ENCODE data around the gene ISYNA1.

The ISYNA1 gene

GRCh38 chr19:18456279-18456678 is 18.3 kb upstream of the ISYNA1 start:
- Histone ChIP-seq H3K36me3 (ENCODE audit: control insufficient read depth, insufficient read depth, low read length) (peaks cover 61% of the 10 kb centered on the region), H3K9me3 (ENCODE audit: control insufficient read depth, low read length) (no peaks in the 10 kb centered on the region), H3K4me3 (ENCODE audit: insufficient read depth, low read depth, low read length, poor library complexity, severe bottlenecking) (no peak overlapping the region), H3K4me1 (ENCODE audit: control insufficient read depth, insufficient read depth, low read length, poor library complexity, severe bottlenecking) (peaks cover under 1% of the 10 kb centered on the region), H3K27ac (ENCODE audit: insufficient read depth, low read length, poor library complexity, severe bottlenecking) (no peak overlapping the region), H3K27me3 (replicated peaks; ENCODE audit: control insufficient read depth, insufficient read depth, low read length, poor library complexity, severe bottlenecking) (no peaks in the 10 kb centered on the region)
- DNase-seq, result no peak

GRCh38 chr19:18453269-18454024 is 15.5 kb upstream of the ISYNA1 start:
- H3K4me3 ChIP-seq (ENCODE audit: insufficient read depth, low read depth, low read length, poor library complexity, severe bottlenecking), result no peak overlapping the region
- H3K27me3 ChIP-seq (replicated peaks; ENCODE audit: control insufficient read depth, insufficient read depth, low read length, poor library complexity, severe bottlenecking), result no peaks in the 10 kb centered on the region
- no peak for DNase-seq
- H3K27ac ChIP-seq (ENCODE audit: insufficient read depth, low read length, poor library complexity, severe bottlenecking), result no peak overlapping the region
- H3K4me1 ChIP-seq (ENCODE audit: control insufficient read depth, insufficient read depth, low read length, poor library complexity, severe bottlenecking), result peaks cover 3% of the 10 kb centered on the region
- H3K36me3 ChIP-seq (ENCODE audit: control insufficient read depth, insufficient read depth, low read length), result peaks cover 62% of the 10 kb centered on the region
- H3K9me3 ChIP-seq (ENCODE audit: control insufficient read depth, low read length), result no peaks in the 10 kb centered on the region

GRCh38 chr19:18452386-18452785 is 14.5 kb upstream of the ISYNA1 start:
- Histone ChIP-seq H3K27ac (ENCODE audit: insufficient read depth, low read length, poor library complexity, severe bottlenecking) (no peak overlapping the region), H3K4me1 (ENCODE audit: control insufficient read depth, insufficient read depth, low read length, poor library complexity, severe bottlenecking) (peaks cover 3% of the 10 kb centered on the region), H3K9me3 (ENCODE audit: control insufficient read depth, low read length) (no peaks in the 10 kb centered on the region), H3K36me3 (ENCODE audit: control insufficient read depth, insufficient read depth, low read length) (peaks cover 57% of the 10 kb centered on the region), H3K4me3 (ENCODE audit: insufficient read depth, low read depth, low read length, poor library complexity, severe bottlenecking) (no peak overlapping the region), H3K27me3 (replicated peaks; ENCODE audit: control insufficient read depth, insufficient read depth, low read length, poor library complexity, severe bottlenecking) (no peaks in the 10 kb centered on the region)
- no peak for DNase-seq

- no peak overlapping the region for H3K4me3 ChIP-seq (ENCODE audit: insufficient read depth, low read depth, low read length, poor library complexity, severe bottlenecking)
- no peaks in the 10 kb centered on the region for H3K27me3 ChIP-seq (replicated peaks; ENCODE audit: control insufficient read depth, insufficient read depth, low read length, poor library complexity, severe bottlenecking)
- H3K9me3 ChIP-seq (ENCODE audit: control insufficient read depth, low read length), result no peaks in the 10 kb centered on the region
- peaks cover 3% of the 10 kb centered on the region for H3K4me1 ChIP-seq (ENCODE audit: control insufficient read depth, insufficient read depth, low read length, poor library complexity, severe bottlenecking)
- H3K27ac ChIP-seq (ENCODE audit: insufficient read depth, low read length, poor library complexity, severe bottlenecking), result no peak overlapping the region
- DNase-seq, result peak; percentile 66 to 80 (median 73)
- H3K36me3 ChIP-seq (ENCODE audit: control insufficient read depth, insufficient read depth, low read length), result peaks cover 58% of the 10 kb centered on the region
These were observed 13.3 kb upstream of the ISYNA1 start for GRCh38 chr19:18450931-18451836.

GRCh38 chr19:18450021-18450930 is 12.3 kb upstream of the ISYNA1 start:
- H3K36me3 ChIP-seq (ENCODE audit: control insufficient read depth, insufficient read depth, low read length), result peaks cover 61% of the 10 kb centered on the region
- no peaks in the 10 kb centered on the region for H3K9me3 ChIP-seq (ENCODE audit: control insufficient read depth, low read length)
- no peak for DNase-seq
- peak overlapping the region; percentile 11 for H3K27ac ChIP-seq (ENCODE audit: insufficient read depth, low read length, poor library complexity, severe bottlenecking)
- no peak overlapping the region for H3K4me3 ChIP-seq (ENCODE audit: insufficient read depth, low read depth, low read length, poor library complexity, severe bottlenecking)
- peaks cover 3% of the 10 kb centered on the region for H3K4me1 ChIP-seq (ENCODE audit: control insufficient read depth, insufficient read depth, low read length, poor library complexity, severe bottlenecking)
- no peaks in the 10 kb centered on the region for H3K27me3 ChIP-seq (replicated peaks; ENCODE audit: control insufficient read depth, insufficient read depth, low read length, poor library complexity, severe bottlenecking)

GRCh38 chr19:18449552-18449951 is 11.6 kb upstream of the ISYNA1 start:
- Histone ChIP-seq H3K9me3 (ENCODE audit: control insufficient read depth, low read length) (no peaks in the 10 kb centered on the region), H3K27ac (ENCODE audit: insufficient read depth, low read length, poor library complexity, severe bottlenecking) (no peak overlapping the region), H3K4me3 (ENCODE audit: insufficient read depth, low read depth, low read length, poor library complexity, severe bottlenecking) (no peak overlapping the region), H3K36me3 (ENCODE audit: control insufficient read depth, insufficient read depth, low read length) (peaks cover 68% of the 10 kb centered on the region), H3K4me1 (ENCODE audit: control insufficient read depth, insufficient read depth, low read length, poor library complexity, severe bottlenecking) (peaks cover 3% of the 10 kb centered on the region), H3K27me3 (replicated peaks; ENCODE audit: control insufficient read depth, insufficient read depth, low read length, poor library complexity, severe bottlenecking) (no peaks in the 10 kb centered on the region)
- DNase-seq, result no peak

DNA sequence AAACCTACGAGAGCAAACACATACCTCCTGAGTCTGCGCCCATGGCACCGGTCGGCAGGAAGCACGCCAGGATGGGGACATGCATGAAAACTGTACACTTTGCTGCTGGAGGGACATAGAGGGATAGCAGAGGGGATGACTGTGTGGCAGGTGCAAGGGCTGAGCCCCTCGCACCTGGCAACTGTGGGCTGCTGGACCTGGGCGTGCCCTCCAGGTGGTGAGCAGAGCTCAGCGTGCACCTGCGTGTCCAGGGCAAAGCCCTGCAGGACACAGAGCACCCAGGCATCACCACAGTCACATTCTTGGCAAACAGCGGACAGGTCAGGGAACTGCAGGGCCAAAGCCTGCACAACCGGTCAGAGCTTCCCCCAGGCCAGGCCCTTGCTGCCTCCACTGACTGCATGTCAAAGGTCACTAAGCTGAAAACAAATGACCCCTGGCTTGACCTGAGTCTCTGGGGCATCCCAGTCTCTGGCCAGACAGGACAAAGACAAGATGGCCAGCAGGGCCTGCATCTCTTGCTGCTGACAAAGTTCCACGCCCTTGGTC is 9.0 kb upstream of the ISYNA1 start:
- Histone ChIP-seq H3K27ac (ENCODE audit: insufficient read depth, low read length, poor library complexity, severe bottlenecking) (no peak overlapping the region), H3K4me1 (ENCODE audit: control insufficient read depth, insufficient read depth, low read length, poor library complexity, severe bottlenecking) (peaks cover 10% of the 10 kb centered on the region), H3K27me3 (replicated peaks; ENCODE audit: control insufficient read depth, insufficient read depth, low read length, poor library complexity, severe bottlenecking) (no peaks in the 10 kb centered on the region), H3K4me3 (ENCODE audit: insufficient read depth, low read depth, low read length, poor library complexity, severe bottlenecking) (no peak overlapping the region), H3K36me3 (ENCODE audit: control insufficient read depth, insufficient read depth, low read length) (peaks cover 77% of the 10 kb centered on the region), H3K9me3 (ENCODE audit: control insufficient read depth, low read length) (no peaks in the 10 kb centered on the region)
- no peak for DNase-seq

GRCh38 chr19:18446145-18446810 is 8.3 kb upstream of the ISYNA1 start:
- no peaks in the 10 kb centered on the region for H3K27me3 ChIP-seq (replicated peaks; ENCODE audit: control insufficient read depth, insufficient read depth, low read length, poor library complexity, severe bottlenecking)
- H3K4me1 ChIP-seq (ENCODE audit: control insufficient read depth, insufficient read depth, low read length, poor library complexity, severe bottlenecking), result peaks cover 13% of the 10 kb centered on the region
- H3K4me3 ChIP-seq (ENCODE audit: insufficient read depth, low read depth, low read length, poor library complexity, severe bottlenecking), result no peak overlapping the region
- H3K9me3 ChIP-seq (ENCODE audit: control insufficient read depth, low read length), result no peaks in the 10 kb centered on the region
- DNase-seq, result no peak
- H3K36me3 ChIP-seq (ENCODE audit: control insufficient read depth, insufficient read depth, low read length), result peaks cover 71% of the 10 kb centered on the region
- no peak overlapping the region for H3K27ac ChIP-seq (ENCODE audit: insufficient read depth, low read length, poor library complexity, severe bottlenecking)

Measured in effector memory CD4-positive, alpha-beta T cell (primary cell).